SIG-M5 (cell line): ENCODE results near the gene SMIM24.

Experiments
- DNase-seq: peaks from one replicate; lab custom pipeline; 2025; lab: John Stamatoyannopoulos, UW

SMIM24 gene

GRCh38 chr19:3474010-3474409 lies 6.3 kb downstream of the SMIM24 start:
- DNase-seq, result no peak

GRCh38 chr19:3471954-3472655 lies 8.2 kb downstream of the SMIM24 start:
- DNase-seq, result no peak

GRCh38 chr19:3470500-3471128 lies 9.7 kb downstream of the SMIM24 start:
- no peak for DNase-seq

GRCh38 chr19:3469638-3470499 lies 10.5 kb downstream of the SMIM24 start:
- no peak for DNase-seq

GRCh38 chr19:3468211-3468610 lies 12.1 kb downstream of the SMIM24 start:
- DNase-seq, result no peak

- no peak for DNase-seq
Observed at GRCh38 chr19:3467437-3468198, 12.7 kb downstream of the SMIM24 start.

GRCh38 chr19:3466635-3467034 lies 13.7 kb downstream of the SMIM24 start:
- DNase-seq, result no peak

- DNase-seq, result no peak
Observed at GRCh38 chr19:3465552-3465951, 14.8 kb downstream of the SMIM24 start.

GRCh38 chr19:3464587-3465235 lies 15.6 kb downstream of the SMIM24 start:
- DNase-seq, result no peak

GRCh38 chr19:3463714-3464586 lies 16.4 kb downstream of the SMIM24 start:
- DNase-seq, result no peak

- DNase-seq, result no peak
Observed at GRCh38 chr19:3462991-3463713, 17.2 kb downstream of the SMIM24 start.

GRCh38 chr19:3459965-3460582 lies 20.3 kb downstream of the SMIM24 start:
- no peak for DNase-seq

GRCh38 chr19:3459089-3459881 lies 21.0 kb downstream of the SMIM24 start:
- DNase-seq, result no peak

GRCh38 chr19:3458229-3459088 lies 21.9 kb downstream of the SMIM24 start:
- DNase-seq, result no peak

- DNase-seq, result no peak
Observed at GRCh38 chr19:3457528-3458228, 22.6 kb downstream of the SMIM24 start.

GRCh38 chr19:3456925-3457527 lies 23.3 kb downstream of the SMIM24 start:
- DNase-seq, result no peak
